MG63 (cell line): Measurements from ENCODE around the gene PPARG. TPM values are rescaled to one million over a fixed set of nuclear protein-coding genes. Genes with fewer than 3 reads are reported as not detected.
"Not testable (repeated sequence)": the region's sequence is repeated elsewhere in the genome, so short reads cannot be mapped to it uniquely, and the experiment has no call there.

ENCODE experiments used
- DNase-seq: peaks from one replicate; pipeline ENCODE4 v3.0.0-alpha.2; 2020
- H3K27me3 ChIP-seq: fragments of 250-450 bp; sonication (Bioruptor Pico); 2 replicates; pipeline ENCODE4 v1.5.1; 2020; ENCODE audit warnings: mild to moderate bottlenecking, moderate library complexity
- H3K36me3 ChIP-seq: fragments of 250-450 bp; sonication (Bioruptor Pico); 2 replicates; pipeline ENCODE4 v1.5.1; 2020; ENCODE audit warnings: mild to moderate bottlenecking, moderate library complexity
- H3K4me3 ChIP-seq: fragments of 250-450 bp; sonication (Bioruptor Pico); 2 replicates; pipeline ENCODE4 v1.5.1; 2020; ENCODE audit warnings: mild to moderate bottlenecking, moderate library complexity
- H3K9me3 ChIP-seq: fragments of 250-450 bp; sonication (Bioruptor Pico); 2 replicates; pipeline ENCODE4 v1.5.1; 2020; ENCODE audit warnings: mild to moderate bottlenecking, moderate library complexity
- total RNA-seq: library from RNA; depleted of rRNA; stranded (reverse); fragments of >200 nt; shearing (Covaris generic); gene quantifications from 2 replicates; pipeline ENCODE4 v1.2.3, GENCODE V29; 2014; ENCODE audit warnings: low replicate concordance

PPARG gene
- total RNA-seq, 1 experiment from 2014 or later, result 7.2 TPM

GRCh38 chr3:12379640-12380429 lies 91.0 kb downstream of the PPARG start:
- no peak for DNase-seq
- Histone ChIP-seq H3K27me3 (no peaks in the 10 kb centered on the region), H3K36me3 (no peaks in the 10 kb centered on the region), H3K4me3 (no peak overlapping the region), H3K9me3 (no peaks in the 10 kb centered on the region)

- Histone ChIP-seq H3K9me3 (no peaks in the 10 kb centered on the region), H3K4me3 (no peak overlapping the region), H3K27me3 (no peaks in the 10 kb centered on the region), H3K36me3 (no peaks in the 10 kb centered on the region)
- no peak for DNase-seq
Measured at GRCh38 chr3:12380461-12380860, 91.6 kb downstream of the PPARG start.

- no peak overlapping the region for H3K4me3 ChIP-seq
- H3K9me3 ChIP-seq, result no peaks in the 10 kb centered on the region
- no peak for DNase-seq
- H3K36me3 ChIP-seq, result no peaks in the 10 kb centered on the region
- no peaks in the 10 kb centered on the region for H3K27me3 ChIP-seq
Measured at GRCh38 chr3:12381199-12381598, 92.3 kb downstream of the PPARG start.

GRCh38 chr3:12383218-12383617 lies 94.3 kb downstream of the PPARG start:
- no peaks in the 10 kb centered on the region for H3K27me3 ChIP-seq
- H3K36me3 ChIP-seq, result no peaks in the 10 kb centered on the region
- no peak for DNase-seq
- H3K4me3 ChIP-seq, result no peak overlapping the region
- no peaks in the 10 kb centered on the region for H3K9me3 ChIP-seq

- Histone ChIP-seq H3K36me3 (no peaks in the 10 kb centered on the region), H3K4me3 (no peak overlapping the region), H3K27me3 (no peaks in the 10 kb centered on the region), H3K9me3 (no peaks in the 10 kb centered on the region)
- DNase-seq, result no peak
Measured at GRCh38 chr3:12384451-12385233, 95.8 kb downstream of the PPARG start.

- H3K27me3 ChIP-seq, H3K36me3 ChIP-seq, H3K4me3 ChIP-seq, DNase-seq, H3K9me3 ChIP-seq: not testable (repeated sequence)
Measured at GRCh38 chr3:12386514-12387291, 97.8 kb downstream of the PPARG start.

- no peaks in the 10 kb centered on the region for H3K27me3 ChIP-seq
- no peak overlapping the region for H3K4me3 ChIP-seq
- no peaks in the 10 kb centered on the region for H3K9me3 ChIP-seq
- H3K36me3 ChIP-seq, result no peaks in the 10 kb centered on the region
- DNase-seq, result no peak
Measured at GRCh38 chr3:12388185-12388584, 99.3 kb downstream of the PPARG start.

GRCh38 chr3:12392101-12392878 lies 103.4 kb downstream of the PPARG start:
- Histone ChIP-seq H3K36me3 (no peaks in the 10 kb centered on the region), H3K27me3 (no peaks in the 10 kb centered on the region), H3K4me3 (no peak overlapping the region), H3K9me3 (no peaks in the 10 kb centered on the region)
- DNase-seq, result peak; percentile 23

- no peak for DNase-seq
- Histone ChIP-seq H3K36me3 (no peaks in the 10 kb centered on the region), H3K27me3 (no peaks in the 10 kb centered on the region), H3K9me3 (no peaks in the 10 kb centered on the region), H3K4me3 (no peak overlapping the region)
Measured at GRCh38 chr3:12393894-12394293, 105.0 kb downstream of the PPARG start.

GRCh38 chr3:12394569-12395271 lies 105.8 kb downstream of the PPARG start:
- no peak for DNase-seq
- Histone ChIP-seq H3K27me3 (no peaks in the 10 kb centered on the region), H3K36me3 (no peaks in the 10 kb centered on the region), H3K9me3 (no peaks in the 10 kb centered on the region), H3K4me3 (no peak overlapping the region)

- H3K4me3 ChIP-seq, result no peak overlapping the region
- no peak for DNase-seq
- H3K9me3 ChIP-seq, result no peaks in the 10 kb centered on the region
- no peaks in the 10 kb centered on the region for H3K27me3 ChIP-seq
- H3K36me3 ChIP-seq, result no peaks in the 10 kb centered on the region
Measured at GRCh38 chr3:12395349-12396012, 106.6 kb downstream of the PPARG start.

- no peak overlapping the region for H3K4me3 ChIP-seq
- H3K9me3 ChIP-seq, result no peaks in the 10 kb centered on the region
- H3K27me3 ChIP-seq, result no peaks in the 10 kb centered on the region
- no peak for DNase-seq
- H3K36me3 ChIP-seq, result no peaks in the 10 kb centered on the region
Measured at GRCh38 chr3:12396471-12396870, 107.6 kb downstream of the PPARG start.

GRCh38 chr3:12399226-12399625 lies 110.4 kb downstream of the PPARG start:
- no peak overlapping the region for H3K4me3 ChIP-seq
- H3K36me3 ChIP-seq, result no peaks in the 10 kb centered on the region
- no peak for DNase-seq
- H3K9me3 ChIP-seq, result no peaks in the 10 kb centered on the region
- no peaks in the 10 kb centered on the region for H3K27me3 ChIP-seq

GRCh38 chr3:12400616-12401194 lies 111.8 kb downstream of the PPARG start:
- H3K4me3 ChIP-seq, result no peak overlapping the region
- DNase-seq, result no peak
- no peaks in the 10 kb centered on the region for H3K36me3 ChIP-seq
- no peaks in the 10 kb centered on the region for H3K27me3 ChIP-seq
- H3K9me3 ChIP-seq, result no peaks in the 10 kb centered on the region

GRCh38 chr3:12401208-12401607 lies 112.3 kb downstream of the PPARG start:
- Histone ChIP-seq H3K36me3 (no peaks in the 10 kb centered on the region), H3K9me3 (no peaks in the 10 kb centered on the region), H3K27me3 (no peaks in the 10 kb centered on the region), H3K4me3 (no peak overlapping the region)
- DNase-seq, result no peak
